Measurements from ENCODE around the gene VIL1.

VIL1 gene

GRCh38 chr2:218471982-218472381 lies 53.1 kb downstream of the VIL1 start:
- Histone ChIP-seq H3K27ac (ENCODE audit: low read depth, low read length) (no peak overlapping the region), H3K27me3 (ENCODE audit: low read length) (no peaks in the 10 kb centered on the region), H3K9me3 (ENCODE audit: insufficient read depth, low read length) (no peaks in the 10 kb centered on the region), H4K20me1 (ENCODE audit: low read depth, low read length) (no peaks in the 10 kb centered on the region), H3K4me2 (ENCODE audit: low read depth, low read length, poor library complexity, severe bottlenecking) (no peak overlapping the region), H3K4me3 (ENCODE audit: insufficient read depth, low read length, poor library complexity, severe bottlenecking) (no peak overlapping the region), H3K36me3 (ENCODE audit: low read length) (peaks cover 18% of the 10 kb centered on the region), H3F3A (ENCODE audit: insufficient read depth) (no peaks in the 10 kb centered on the region; the same call in 1 of the 2 replicates), H3K9ac (ENCODE audit: low read length) (no peak overlapping the region), H3K9me2 (replicated peaks; ENCODE audit: insufficient read depth, low read length) (no peaks in the 10 kb centered on the region), H3K79me2 (ENCODE audit: insufficient read depth, low read length) (no peaks in the 10 kb centered on the region), H2AFZ (ENCODE audit: low read depth, low read length, severe bottlenecking) (no peak overlapping the region)
- no peak for TF ChIP-seq CTCF (IDR thresholded peaks at IDR 0.05; ENCODE audit: insufficient read depth, low read length, poor library complexity, severe bottlenecking)
- TF ChIP-seq EZH2phosphoT487 (conservative IDR thresholded peaks at IDR 0.05; ENCODE audit: low read length), result no peak

GRCh38 chr2:218472988-218473387 lies 54.1 kb downstream of the VIL1 start:
- no peak overlapping the region for H3K27ac ChIP-seq (ENCODE audit: low read depth, low read length)
- no peaks in the 10 kb centered on the region for H3K9me3 ChIP-seq (ENCODE audit: insufficient read depth, low read length)
- no peaks in the 10 kb centered on the region for H4K20me1 ChIP-seq (ENCODE audit: low read depth, low read length)
- H3K36me3 ChIP-seq (ENCODE audit: low read length), result peaks cover 26% of the 10 kb centered on the region
- no peak overlapping the region for H3K9ac ChIP-seq (ENCODE audit: low read length)
- H3F3A ChIP-seq (ENCODE audit: insufficient read depth), result peaks cover 6% of the 10 kb centered on the region; the same call in 1 of the 2 replicates
- no peaks in the 10 kb centered on the region for H3K79me2 ChIP-seq (ENCODE audit: insufficient read depth, low read length)
- no peak overlapping the region for H3K4me2 ChIP-seq (ENCODE audit: low read depth, low read length, poor library complexity, severe bottlenecking)
- H3K27me3 ChIP-seq (ENCODE audit: low read length), result no peaks in the 10 kb centered on the region
- no peak overlapping the region for H2AFZ ChIP-seq (ENCODE audit: low read depth, low read length, severe bottlenecking)
- H3K9me2 ChIP-seq (replicated peaks; ENCODE audit: insufficient read depth, low read length), result no peaks in the 10 kb centered on the region
- TF ChIP-seq EZH2phosphoT487 (conservative IDR thresholded peaks at IDR 0.05; ENCODE audit: low read length) (no peak), CTCF (IDR thresholded peaks at IDR 0.05; ENCODE audit: insufficient read depth, low read length, poor library complexity, severe bottlenecking) (no peak)
- no peak overlapping the region for H3K4me3 ChIP-seq (ENCODE audit: insufficient read depth, low read length, poor library complexity, severe bottlenecking)

GRCh38 chr2:218474527-218474926 lies 55.6 kb downstream of the VIL1 start:
- H3K9me2 ChIP-seq (replicated peaks; ENCODE audit: insufficient read depth, low read length), result no peaks in the 10 kb centered on the region
- H3K4me2 ChIP-seq (ENCODE audit: low read depth, low read length, poor library complexity, severe bottlenecking), result no peak overlapping the region
- H3K27ac ChIP-seq (ENCODE audit: low read depth, low read length), result no peak overlapping the region
- peaks cover 35% of the 10 kb centered on the region for H3K36me3 ChIP-seq (ENCODE audit: low read length)
- H3F3A ChIP-seq (ENCODE audit: insufficient read depth), result peaks cover 6% of the 10 kb centered on the region; the same call in 1 of the 2 replicates
- no peaks in the 10 kb centered on the region for H3K79me2 ChIP-seq (ENCODE audit: insufficient read depth, low read length)
- H3K27me3 ChIP-seq (ENCODE audit: low read length), result no peaks in the 10 kb centered on the region
- no peak overlapping the region for H3K4me3 ChIP-seq (ENCODE audit: insufficient read depth, low read length, poor library complexity, severe bottlenecking)
- no peak overlapping the region for H2AFZ ChIP-seq (ENCODE audit: low read depth, low read length, severe bottlenecking)
- no peak for TF ChIP-seq CTCF (IDR thresholded peaks at IDR 0.05; ENCODE audit: insufficient read depth, low read length, poor library complexity, severe bottlenecking)
- TF ChIP-seq EZH2phosphoT487 (conservative IDR thresholded peaks at IDR 0.05; ENCODE audit: low read length), result no peak
- H3K9ac ChIP-seq (ENCODE audit: low read length), result no peak overlapping the region
- H3K9me3 ChIP-seq (ENCODE audit: insufficient read depth, low read length), result no peaks in the 10 kb centered on the region
- no peaks in the 10 kb centered on the region for H4K20me1 ChIP-seq (ENCODE audit: low read depth, low read length)

All from SU-DHL-6 (cell line).